ENCODE results near the gene ETFA. TPM values are rescaled to one million over a fixed set of nuclear protein-coding genes. Genes with fewer than 3 reads are reported as not detected.
A peak's percentile ranks its signal among the peaks of the same experiment; 100 is the strongest.

Gene ETFA
- total RNA-seq, 1 experiment from 2014 or later = 84.4 TPM

DNA sequence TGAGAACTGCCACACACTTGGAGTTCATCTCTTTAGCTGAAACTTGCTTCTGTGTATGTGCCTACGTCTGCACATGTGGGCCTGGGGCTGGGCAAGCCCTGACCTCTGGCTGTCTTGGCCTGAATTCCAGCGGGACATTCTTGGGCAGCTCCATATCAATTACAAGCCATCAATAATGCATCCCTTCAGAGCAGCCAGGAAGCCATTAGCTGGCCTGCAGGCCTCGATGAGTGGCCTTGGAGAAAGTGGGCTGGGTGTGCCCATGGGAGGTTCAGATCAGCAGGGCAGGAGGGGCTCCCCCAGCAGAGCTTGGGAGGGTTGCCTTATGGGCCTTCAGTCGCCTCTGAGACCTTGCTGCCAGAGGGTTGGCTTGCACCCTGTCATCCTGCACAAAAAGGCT lies 124.1 kb downstream of the ETFA start:
- no peak for DNase-seq (ENCODE audit: low spot score)
- ChIA-PET POLR2A (no interaction called here), CTCF (interaction anchor here (4.2 kb wide), 1 partner anchor 143 kb away, joined by 34 read pairs; no protein-coding TSS in a partner anchor)
- Mint-ChIP-seq H3K36me3 (no peaks in the 10 kb centered on the region), H3K4me1 (peaks cover 8% of the 10 kb centered on the region), H3K9me3 (no peaks in the 10 kb centered on the region), H3K4me3 (no peak overlapping the region), H3K27ac (no peak overlapping the region), H3K27me3 (ENCODE audit: low read depth) (peaks cover 14% of the 10 kb centered on the region)
- TF ChIP-seq ZNF423 (CRISPR knock-in tag; IDR thresholded peaks at IDR 0.05) (no peak), PRRX2 (CRISPR knock-in tag; IDR thresholded peaks at IDR 0.05) (no peak), KAT7 (CRISPR knock-in tag; IDR thresholded peaks at IDR 0.05; ENCODE audit: borderline replicate concordance) (no peak), CBFB (CRISPR knock-in tag; IDR thresholded peaks at IDR 0.05; ENCODE audit: low read depth) (no peak)
- TF ChIP-seq, protein P1, sequence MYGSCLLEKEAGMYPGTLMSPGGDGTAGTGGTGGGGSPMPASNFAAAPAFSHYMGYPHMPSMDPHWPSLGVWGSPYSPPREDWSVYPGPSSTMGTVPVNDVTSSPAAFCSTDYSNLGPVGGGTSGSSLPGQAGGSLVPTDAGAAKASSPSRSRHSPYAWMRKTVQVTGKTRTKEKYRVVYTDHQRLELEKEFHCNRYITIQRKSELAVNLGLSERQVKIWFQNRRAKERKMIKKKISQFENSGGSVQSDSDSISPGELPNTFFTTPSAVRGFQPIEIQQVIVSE (CRISPR knock-in tag; IDR thresholded peaks at IDR 0.05; ENCODE audit: borderline replicate concordance) = no peak
- TF ChIP-seq, protein P2, sequence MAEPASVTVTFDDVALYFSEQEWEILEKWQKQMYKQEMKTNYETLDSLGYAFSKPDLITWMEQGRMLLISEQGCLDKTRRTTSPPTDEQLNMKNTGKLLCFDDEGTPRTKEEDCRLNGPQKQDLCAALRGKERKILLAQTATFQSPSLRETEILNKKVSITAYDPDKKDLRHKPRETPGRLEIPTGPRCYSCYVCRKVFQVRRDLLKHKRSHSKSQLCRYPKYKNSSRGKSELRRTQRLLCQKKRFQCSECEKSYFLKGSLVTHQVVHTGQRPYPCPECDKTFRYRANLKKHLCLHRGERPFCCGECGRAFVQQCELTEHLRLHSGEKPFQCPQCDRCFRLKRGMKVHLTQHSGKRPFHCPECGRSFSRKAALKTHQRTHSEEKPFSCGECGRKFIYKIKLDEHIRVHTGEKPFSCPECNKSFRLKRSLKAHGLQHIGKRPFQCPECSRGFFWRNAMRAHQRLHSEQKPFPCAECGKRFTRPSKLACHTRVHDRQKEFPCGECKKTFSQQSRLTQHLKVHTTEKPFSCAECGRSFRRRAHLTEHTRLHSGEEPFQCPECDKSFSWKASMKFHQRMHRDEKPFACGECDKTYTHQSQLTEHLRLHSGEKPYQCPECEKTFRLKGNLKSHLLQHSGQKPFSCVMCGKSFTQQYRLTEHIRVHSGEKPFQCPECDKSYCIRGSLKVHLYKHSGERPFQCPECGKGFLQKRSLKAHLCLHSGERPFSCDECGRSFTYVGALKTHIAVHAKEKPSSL (CRISPR knock-in tag; conservative IDR thresholded peaks at IDR 0.05) = no peak
- TF ChIP-seq, protein P3, sequence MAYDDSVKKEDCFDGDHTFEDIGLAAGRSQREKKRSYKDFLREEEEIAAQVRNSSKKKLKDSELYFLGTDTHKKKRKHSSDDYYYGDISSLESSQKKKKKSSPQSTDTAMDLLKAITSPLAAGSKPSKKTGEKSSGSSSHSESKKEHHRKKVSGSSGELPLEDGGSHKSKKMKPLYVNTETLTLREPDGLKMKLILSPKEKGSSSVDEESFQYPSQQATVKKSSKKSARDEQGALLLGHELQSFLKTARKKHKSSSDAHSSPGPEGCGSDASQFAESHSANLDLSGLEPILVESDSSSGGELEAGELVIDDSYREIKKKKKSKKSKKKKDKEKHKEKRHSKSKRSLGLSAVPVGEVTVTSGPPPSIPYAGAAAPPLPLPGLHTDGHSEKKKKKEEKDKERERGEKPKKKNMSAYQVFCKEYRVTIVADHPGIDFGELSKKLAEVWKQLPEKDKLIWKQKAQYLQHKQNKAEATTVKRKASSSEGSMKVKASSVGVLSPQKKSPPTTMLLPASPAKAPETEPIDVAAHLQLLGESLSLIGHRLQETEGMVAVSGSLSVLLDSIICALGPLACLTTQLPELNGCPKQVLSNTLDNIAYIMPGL (CRISPR knock-in tag; IDR thresholded peaks at IDR 0.05) = no peak
- TF ChIP-seq, protein P4, sequence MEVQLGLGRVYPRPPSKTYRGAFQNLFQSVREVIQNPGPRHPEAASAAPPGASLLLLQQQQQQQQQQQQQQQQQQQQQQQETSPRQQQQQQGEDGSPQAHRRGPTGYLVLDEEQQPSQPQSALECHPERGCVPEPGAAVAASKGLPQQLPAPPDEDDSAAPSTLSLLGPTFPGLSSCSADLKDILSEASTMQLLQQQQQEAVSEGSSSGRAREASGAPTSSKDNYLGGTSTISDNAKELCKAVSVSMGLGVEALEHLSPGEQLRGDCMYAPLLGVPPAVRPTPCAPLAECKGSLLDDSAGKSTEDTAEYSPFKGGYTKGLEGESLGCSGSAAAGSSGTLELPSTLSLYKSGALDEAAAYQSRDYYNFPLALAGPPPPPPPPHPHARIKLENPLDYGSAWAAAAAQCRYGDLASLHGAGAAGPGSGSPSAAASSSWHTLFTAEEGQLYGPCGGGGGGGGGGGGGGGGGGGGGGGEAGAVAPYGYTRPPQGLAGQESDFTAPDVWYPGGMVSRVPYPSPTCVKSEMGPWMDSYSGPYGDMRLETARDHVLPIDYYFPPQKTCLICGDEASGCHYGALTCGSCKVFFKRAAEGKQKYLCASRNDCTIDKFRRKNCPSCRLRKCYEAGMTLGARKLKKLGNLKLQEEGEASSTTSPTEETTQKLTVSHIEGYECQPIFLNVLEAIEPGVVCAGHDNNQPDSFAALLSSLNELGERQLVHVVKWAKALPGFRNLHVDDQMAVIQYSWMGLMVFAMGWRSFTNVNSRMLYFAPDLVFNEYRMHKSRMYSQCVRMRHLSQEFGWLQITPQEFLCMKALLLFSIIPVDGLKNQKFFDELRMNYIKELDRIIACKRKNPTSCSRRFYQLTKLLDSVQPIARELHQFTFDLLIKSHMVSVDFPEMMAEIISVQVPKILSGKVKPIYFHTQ (CRISPR knock-in tag; IDR thresholded peaks at IDR 0.05) = no peak
- TF ChIP-seq, protein P5, sequence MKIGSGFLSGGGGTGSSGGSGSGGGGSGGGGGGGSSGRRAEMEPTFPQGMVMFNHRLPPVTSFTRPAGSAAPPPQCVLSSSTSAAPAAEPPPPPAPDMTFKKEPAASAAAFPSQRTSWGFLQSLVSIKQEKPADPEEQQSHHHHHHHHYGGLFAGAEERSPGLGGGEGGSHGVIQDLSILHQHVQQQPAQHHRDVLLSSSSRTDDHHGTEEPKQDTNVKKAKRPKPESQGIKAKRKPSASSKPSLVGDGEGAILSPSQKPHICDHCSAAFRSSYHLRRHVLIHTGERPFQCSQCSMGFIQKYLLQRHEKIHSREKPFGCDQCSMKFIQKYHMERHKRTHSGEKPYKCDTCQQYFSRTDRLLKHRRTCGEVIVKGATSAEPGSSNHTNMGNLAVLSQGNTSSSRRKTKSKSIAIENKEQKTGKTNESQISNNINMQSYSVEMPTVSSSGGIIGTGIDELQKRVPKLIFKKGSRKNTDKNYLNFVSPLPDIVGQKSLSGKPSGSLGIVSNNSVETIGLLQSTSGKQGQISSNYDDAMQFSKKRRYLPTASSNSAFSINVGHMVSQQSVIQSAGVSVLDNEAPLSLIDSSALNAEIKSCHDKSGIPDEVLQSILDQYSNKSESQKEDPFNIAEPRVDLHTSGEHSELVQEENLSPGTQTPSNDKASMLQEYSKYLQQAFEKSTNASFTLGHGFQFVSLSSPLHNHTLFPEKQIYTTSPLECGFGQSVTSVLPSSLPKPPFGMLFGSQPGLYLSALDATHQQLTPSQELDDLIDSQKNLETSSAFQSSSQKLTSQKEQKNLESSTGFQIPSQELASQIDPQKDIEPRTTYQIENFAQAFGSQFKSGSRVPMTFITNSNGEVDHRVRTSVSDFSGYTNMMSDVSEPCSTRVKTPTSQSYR (CRISPR knock-in tag; IDR thresholded peaks at IDR 0.05) = no peak
- no peak for ATAC-seq

DNA sequence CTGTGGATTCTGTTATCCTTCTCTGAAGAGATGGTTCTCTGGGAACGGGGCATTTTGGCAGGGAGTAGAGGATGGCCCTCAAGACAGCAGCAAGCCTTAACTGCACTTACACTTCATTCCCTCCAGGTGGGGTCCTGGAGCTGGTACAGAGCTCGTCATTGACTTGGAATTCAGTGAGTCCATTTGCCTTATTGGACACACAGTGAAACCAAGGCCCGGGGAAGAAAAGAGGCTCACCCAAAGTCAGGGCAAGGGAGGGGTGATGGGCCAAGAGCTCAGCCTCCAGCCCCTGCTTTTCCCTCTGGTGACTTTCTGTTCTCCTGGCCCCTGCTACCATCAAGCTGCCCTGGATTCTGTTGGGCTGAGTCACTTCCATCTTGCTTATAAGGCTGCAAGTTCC lies 125.6 kb downstream of the ETFA start:
- Mint-ChIP-seq H3K4me1 (peaks cover 8% of the 10 kb centered on the region), H3K27me3 (ENCODE audit: low read depth) (peaks cover 11% of the 10 kb centered on the region), H3K9me3 (no peaks in the 10 kb centered on the region), H3K27ac (no peak overlapping the region), H3K4me3 (no peak overlapping the region), H3K36me3 (no peaks in the 10 kb centered on the region)
- DNase-seq (ENCODE audit: low spot score) (peak; percentile 55), ATAC-seq (peak; percentile 90)
- CTCF ChIA-PET = interaction anchor here (0.6 to 4.2 kb wide), 26 partner anchors 10 to 376 kb away, joined by 3 to 34 read pairs (median 4); partner anchors contain the start of gene ISL2
- TF ChIP-seq NR1H2 (CRISPR knock-in tag; IDR thresholded peaks at IDR 0.05) = no peak
- TF ChIP-seq, protein P6, sequence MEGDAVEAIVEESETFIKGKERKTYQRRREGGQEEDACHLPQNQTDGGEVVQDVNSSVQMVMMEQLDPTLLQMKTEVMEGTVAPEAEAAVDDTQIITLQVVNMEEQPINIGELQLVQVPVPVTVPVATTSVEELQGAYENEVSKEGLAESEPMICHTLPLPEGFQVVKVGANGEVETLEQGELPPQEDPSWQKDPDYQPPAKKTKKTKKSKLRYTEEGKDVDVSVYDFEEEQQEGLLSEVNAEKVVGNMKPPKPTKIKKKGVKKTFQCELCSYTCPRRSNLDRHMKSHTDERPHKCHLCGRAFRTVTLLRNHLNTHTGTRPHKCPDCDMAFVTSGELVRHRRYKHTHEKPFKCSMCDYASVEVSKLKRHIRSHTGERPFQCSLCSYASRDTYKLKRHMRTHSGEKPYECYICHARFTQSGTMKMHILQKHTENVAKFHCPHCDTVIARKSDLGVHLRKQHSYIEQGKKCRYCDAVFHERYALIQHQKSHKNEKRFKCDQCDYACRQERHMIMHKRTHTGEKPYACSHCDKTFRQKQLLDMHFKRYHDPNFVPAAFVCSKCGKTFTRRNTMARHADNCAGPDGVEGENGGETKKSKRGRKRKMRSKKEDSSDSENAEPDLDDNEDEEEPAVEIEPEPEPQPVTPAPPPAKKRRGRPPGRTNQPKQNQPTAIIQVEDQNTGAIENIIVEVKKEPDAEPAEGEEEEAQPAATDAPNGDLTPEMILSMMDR (IDR thresholded peaks at IDR 0.05) = peak; percentile 71
- POLR2A ChIA-PET = no interaction called here
